ENCODE data around the gene PDLIM5. TPM values are rescaled to one million over a fixed set of nuclear protein-coding genes. Genes with fewer than 3 reads are reported as not detected.
A peak's percentile ranks its signal among the peaks of the same experiment; 100 is the strongest.
"Not testable (repeated sequence)": the region's sequence is repeated elsewhere in the genome, so short reads cannot be mapped to it uniquely, and the experiment has no call there.

Gene PDLIM5
- total RNA-seq, 4 donors from 2014 or later: 473 to 833 (median 673) TPM

- intact Hi-C loops (cut with DNase I; ENCODE audit: low total_unique reads) (loop anchor here (5.0 to 10.0 kb wide), 2 partner anchors 476 to 503 kb away; no protein-coding TSS in a partner anchor), in situ Hi-C loops (cut with MboI; ENCODE audit: low sequenced_read_pairs in 4 of 4) (loop anchor here in 3 of 4 donors (5.0 to 25.0 kb wide), 3 partner anchors 466 to 491 kb away; no protein-coding TSS in a partner anchor)
- Histone ChIP-seq H3K36me3 (peaks cover 0 to 21% of the 10 kb centered on the region in 2 donors), H3K4me1 (peaks cover 0 to 4% of the 10 kb centered on the region in 2 donors), H3K9me3 (no peaks in the 10 kb centered on the region), H3K27me3 (no peaks in the 10 kb centered on the region), H3K4me3 (no peak overlapping the region), H3K27ac (no peak overlapping the region)
- DNase-seq: no peak
- ATAC-seq: no peak
- TF ChIP-seq CTCF (IDR thresholded peaks at IDR 0.05 in 4 of 5, conservative IDR thresholded peaks at IDR 0.05 in 1 of 5) (peak; percentile 45 to 76 (median 69)), POLR2A (IDR thresholded peaks at IDR 0.05) (no peak)
These were observed 169.8 kb downstream of the PDLIM5 start for GRCh38 chr4:94621491-94622080.

GRCh38 chr4:94623126-94623911 lies 171.6 kb downstream of the PDLIM5 start:
- H3K27me3 ChIP-seq: no peaks in the 10 kb centered on the region
- ATAC-seq (no peak), DNase-seq (no peak)
- H3K27ac ChIP-seq: no peak overlapping the region
- H3K9me3 ChIP-seq: no peaks in the 10 kb centered on the region
- no peak overlapping the region for H3K4me3 ChIP-seq
- intact Hi-C loops (cut with DNase I; ENCODE audit: low total_unique reads) (loop anchor here (5.0 to 10.0 kb wide), 2 partner anchors 474 to 501 kb away; no protein-coding TSS in a partner anchor), in situ Hi-C loops (cut with MboI; ENCODE audit: low sequenced_read_pairs in 4 of 4) (loop anchor here in 3 of 4 donors (5.0 to 25.0 kb wide), 3 partner anchors 464 to 489 kb away; no protein-coding TSS in a partner anchor)
- peaks cover 0 to 4% of the 10 kb centered on the region in 2 donors for H3K4me1 ChIP-seq
- peaks cover 0 to 16% of the 10 kb centered on the region in 2 donors for H3K36me3 ChIP-seq
- no peak for TF ChIP-seq POLR2A (IDR thresholded peaks at IDR 0.05)
- TF ChIP-seq CTCF (IDR thresholded peaks at IDR 0.05 in 4 of 5, conservative IDR thresholded peaks at IDR 0.05 in 1 of 5): no peak

- Histone ChIP-seq H3K36me3 (peaks cover 0 to 19% of the 10 kb centered on the region in 2 donors), H3K4me3 (no peak overlapping the region), H3K27ac (no peak overlapping the region), H3K9me3 (no peaks in the 10 kb centered on the region), H3K4me1 (no peaks in the 10 kb centered on the region), H3K27me3 (no peaks in the 10 kb centered on the region)
- ATAC-seq (no peak), DNase-seq (no peak)
- intact Hi-C loops (cut with DNase I; ENCODE audit: low total_unique reads) (loop anchor here (10.0 kb wide), 1 partner anchor 498 kb away; no protein-coding TSS in a partner anchor), in situ Hi-C loops (cut with MboI; ENCODE audit: low sequenced_read_pairs in 4 of 4) (loop anchor here in 2 of 4 donors (10.0 to 25.0 kb wide), 2 partner anchors 478 to 485 kb away; no protein-coding TSS in a partner anchor)
- TF ChIP-seq CTCF (IDR thresholded peaks at IDR 0.05 in 4 of 5, conservative IDR thresholded peaks at IDR 0.05 in 1 of 5) (no peak), POLR2A (IDR thresholded peaks at IDR 0.05) (no peak)
These were observed 175.2 kb downstream of the PDLIM5 start for GRCh38 chr4:94626942-94627341.

DNA sequence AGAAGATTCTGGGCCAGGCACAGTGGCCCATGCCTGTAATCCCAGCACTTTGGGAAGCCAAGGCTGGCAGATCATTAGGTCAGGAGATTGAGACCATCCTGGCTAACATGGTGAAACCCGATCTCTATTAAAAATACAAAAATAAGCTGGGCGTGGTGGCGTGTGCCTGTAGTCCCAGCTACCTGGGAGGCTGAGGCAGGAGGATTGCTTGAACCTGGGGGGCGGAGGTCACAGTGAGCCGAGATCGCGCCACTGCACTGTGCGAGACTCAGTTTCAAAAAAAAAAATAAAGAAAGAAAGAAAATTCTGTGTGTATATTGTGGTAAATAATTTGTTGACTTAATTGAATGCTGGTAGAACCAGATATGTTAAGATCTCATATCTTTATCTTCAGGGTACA lies 177.3 kb downstream of the PDLIM5 start:
- in situ Hi-C loops (cut with MboI; ENCODE audit: low sequenced_read_pairs in 4 of 4) (loop anchor here in 2 of 4 donors (10.0 to 25.0 kb wide), 2 partner anchors 476 to 483 kb away; no protein-coding TSS in a partner anchor), intact Hi-C loops (cut with DNase I; ENCODE audit: low total_unique reads) (loop anchor here (10.0 kb wide), 1 partner anchor 496 kb away; no protein-coding TSS in a partner anchor)
- not testable (repeated sequence) for H3K4me3 ChIP-seq, H3K4me1 ChIP-seq, ATAC-seq, H3K27me3 ChIP-seq, H3K9me3 ChIP-seq, H3K27ac ChIP-seq, DNase-seq
- H3K36me3 ChIP-seq: peaks cover 0 to 17% of the 10 kb centered on the region in 2 donors

GRCh38 chr4:94629837-94630236 lies 178.1 kb downstream of the PDLIM5 start:
- Histone ChIP-seq H3K27ac (no peak overlapping the region), H3K4me3 (no peak overlapping the region), H3K27me3 (no peaks in the 10 kb centered on the region), H3K4me1 (no peaks in the 10 kb centered on the region), H3K36me3 (peaks cover 0 to 17% of the 10 kb centered on the region in 2 donors), H3K9me3 (no peaks in the 10 kb centered on the region)
- TF ChIP-seq CTCF (IDR thresholded peaks at IDR 0.05 in 4 of 5, conservative IDR thresholded peaks at IDR 0.05 in 1 of 5) (no peak), POLR2A (IDR thresholded peaks at IDR 0.05) (no peak)
- DNase-seq (no peak), ATAC-seq (no peak)
- intact Hi-C loops (cut with DNase I; ENCODE audit: low total_unique reads) (loop anchor here (10.0 kb wide), 1 partner anchor 495 kb away; no protein-coding TSS in a partner anchor), in situ Hi-C loops (cut with MboI; ENCODE audit: low sequenced_read_pairs in 4 of 4) (loop anchor here in 2 of 4 donors (10.0 to 25.0 kb wide), 2 partner anchors 475 to 482 kb away; no protein-coding TSS in a partner anchor)
